ENCODE measurements around the gene PTOV1. TPM values are rescaled to one million over a fixed set of nuclear protein-coding genes. Genes with fewer than 3 reads are reported as not detected.

Gene PTOV1
- total and polyA plus RNA-seq, 2 of the 13 experiments (the other 11 are each of a cell fraction or from before 2014, with no cell fraction given) = 63.5 to 68.5 TPM

GRCh38 chr19:49870309-49870901, 19.4 kb downstream of the PTOV1 start (continued):
- TF ChIP-seq, protein P1, sequence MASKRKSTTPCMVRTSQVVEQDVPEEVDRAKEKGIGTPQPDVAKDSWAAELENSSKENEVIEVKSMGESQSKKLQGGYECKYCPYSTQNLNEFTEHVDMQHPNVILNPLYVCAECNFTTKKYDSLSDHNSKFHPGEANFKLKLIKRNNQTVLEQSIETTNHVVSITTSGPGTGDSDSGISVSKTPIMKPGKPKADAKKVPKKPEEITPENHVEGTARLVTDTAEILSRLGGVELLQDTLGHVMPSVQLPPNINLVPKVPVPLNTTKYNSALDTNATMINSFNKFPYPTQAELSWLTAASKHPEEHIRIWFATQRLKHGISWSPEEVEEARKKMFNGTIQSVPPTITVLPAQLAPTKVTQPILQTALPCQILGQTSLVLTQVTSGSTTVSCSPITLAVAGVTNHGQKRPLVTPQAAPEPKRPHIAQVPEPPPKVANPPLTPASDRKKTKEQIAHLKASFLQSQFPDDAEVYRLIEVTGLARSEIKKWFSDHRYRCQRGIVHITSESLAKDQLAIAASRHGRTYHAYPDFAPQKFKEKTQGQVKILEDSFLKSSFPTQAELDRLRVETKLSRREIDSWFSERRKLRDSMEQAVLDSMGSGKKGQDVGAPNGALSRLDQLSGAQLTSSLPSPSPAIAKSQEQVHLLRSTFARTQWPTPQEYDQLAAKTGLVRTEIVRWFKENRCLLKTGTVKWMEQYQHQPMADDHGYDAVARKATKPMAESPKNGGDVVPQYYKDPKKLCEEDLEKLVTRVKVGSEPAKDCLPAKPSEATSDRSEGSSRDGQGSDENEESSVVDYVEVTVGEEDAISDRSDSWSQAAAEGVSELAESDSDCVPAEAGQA (IDR thresholded peaks at IDR 0.05; ENCODE audit: low read depth) = no peak
- TF ChIP-seq, protein P1 (CRISPR knock-in tag; IDR thresholded peaks at IDR 0.05; ENCODE audit: borderline replicate concordance) = no peak
- TF ChIP-seq, protein P2, sequence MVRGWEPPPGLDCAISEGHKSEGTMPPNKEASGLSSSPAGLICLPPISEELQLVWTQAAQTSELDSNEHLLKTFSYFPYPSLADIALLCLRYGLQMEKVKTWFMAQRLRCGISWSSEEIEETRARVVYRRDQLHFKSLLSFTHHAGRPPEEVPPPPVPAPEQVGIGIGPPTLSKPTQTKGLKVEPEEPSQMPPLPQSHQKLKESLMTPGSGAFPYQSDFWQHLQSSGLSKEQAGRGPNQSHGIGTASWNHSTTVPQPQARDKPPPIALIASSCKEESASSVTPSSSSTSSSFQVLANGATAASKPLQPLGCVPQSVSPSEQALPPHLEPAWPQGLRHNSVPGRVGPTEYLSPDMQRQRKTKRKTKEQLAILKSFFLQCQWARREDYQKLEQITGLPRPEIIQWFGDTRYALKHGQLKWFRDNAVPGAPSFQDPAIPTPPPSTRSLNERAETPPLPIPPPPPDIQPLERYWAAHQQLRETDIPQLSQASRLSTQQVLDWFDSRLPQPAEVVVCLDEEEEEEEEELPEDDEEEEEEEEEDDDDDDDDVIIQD (CRISPR knock-in tag; IDR thresholded peaks at IDR 0.05; ENCODE audit: low read depth) = no peak
- TF ChIP-seq ZNF33A (CRISPR knock-in tag; IDR thresholded peaks at IDR 0.05; ENCODE audit: borderline replicate concordance) = no peak
- no peak for TF ChIP-seq ZSCAN30 (CRISPR knock-in tag; IDR thresholded peaks at IDR 0.05)
- TF ChIP-seq ZNF496 (CRISPR knock-in tag; IDR thresholded peaks at IDR 0.05; ENCODE audit: insufficient replicate concordance) = no peak
- no peak for TF ChIP-seq GABPA (IDR thresholded peaks at IDR 0.05; ENCODE audit: low read depth, low read length)
- no peak for TF ChIP-seq GABPA (CRISPR knock-in tag; IDR thresholded peaks at IDR 0.05; ENCODE audit: low read depth)
- no peak for TF ChIP-seq GLI4 (CRISPR knock-in tag; IDR thresholded peaks at IDR 0.05; ENCODE audit: borderline replicate concordance)
- no peak for TF ChIP-seq SMAD9 (CRISPR knock-in tag; IDR thresholded peaks at IDR 0.05)
- TF ChIP-seq KLF13 (CRISPR knock-in tag; IDR thresholded peaks at IDR 0.05) = no peak
- no peak for TF ChIP-seq SAFB2 (CRISPR knock-in tag; IDR thresholded peaks at IDR 0.05; ENCODE audit: borderline replicate concordance, low read depth)
- TF ChIP-seq FOXJ3 (CRISPR knock-in tag; IDR thresholded peaks at IDR 0.05; ENCODE audit: borderline replicate concordance) = no peak

Measured in HepG2 (cell line).